ENCODE data around the gene RPL11.

- TF ChIP-seq RAD21 (IDR thresholded peaks at IDR 0.05; ENCODE audit: low read depth) = no peak
- no peak for TF ChIP-seq CEBPB (IDR thresholded peaks at IDR 0.05)
- no peak for TF ChIP-seq USF1 (IDR thresholded peaks at IDR 0.05)
- peak; percentile 65 for TF ChIP-seq MAX (IDR thresholded peaks at IDR 0.05)
- TF ChIP-seq FOXM1 (IDR thresholded peaks at IDR 0.05; ENCODE audit: borderline replicate concordance, low read depth) = no peak
- 0 out of 2 replicates have a peak, but pooled peaks have one; percentile 7 for TF ChIP-seq REST (IDR thresholded peaks at IDR 0.05; ENCODE audit: low read depth)
- TF ChIP-seq EP300 (IDR thresholded peaks at IDR 0.05; ENCODE audit: borderline replicate concordance) = peak; percentile 16; the same call in 1 of the 2 replicates
- TF ChIP-seq ZBTB7A (IDR thresholded peaks at IDR 0.05; ENCODE audit: low read depth) = peak; percentile 97
- peak; percentile 48; the same call in 1 of the 2 replicates for TF ChIP-seq EGR1 (IDR thresholded peaks at IDR 0.05)
These were observed 51.9 kb downstream of the RPL11 start, which contains the start of gene ELOA for GRCh38 chr1:23743287-23744152.
